Activated CD8-positive, alpha-beta memory T cell treated with anti-CD3 and anti-CD28 coated beads for 4 hours (primary cell): ENCODE data around the gene NOP16.

Experiments used
- DNase-seq, 2 donors: peaks; one replicate each; pipeline ENCODE4 v3.0.0-alpha.2; 2020; ENCODE audit warnings: low read depth in 2 of 2

The NOP16 gene

DNA sequence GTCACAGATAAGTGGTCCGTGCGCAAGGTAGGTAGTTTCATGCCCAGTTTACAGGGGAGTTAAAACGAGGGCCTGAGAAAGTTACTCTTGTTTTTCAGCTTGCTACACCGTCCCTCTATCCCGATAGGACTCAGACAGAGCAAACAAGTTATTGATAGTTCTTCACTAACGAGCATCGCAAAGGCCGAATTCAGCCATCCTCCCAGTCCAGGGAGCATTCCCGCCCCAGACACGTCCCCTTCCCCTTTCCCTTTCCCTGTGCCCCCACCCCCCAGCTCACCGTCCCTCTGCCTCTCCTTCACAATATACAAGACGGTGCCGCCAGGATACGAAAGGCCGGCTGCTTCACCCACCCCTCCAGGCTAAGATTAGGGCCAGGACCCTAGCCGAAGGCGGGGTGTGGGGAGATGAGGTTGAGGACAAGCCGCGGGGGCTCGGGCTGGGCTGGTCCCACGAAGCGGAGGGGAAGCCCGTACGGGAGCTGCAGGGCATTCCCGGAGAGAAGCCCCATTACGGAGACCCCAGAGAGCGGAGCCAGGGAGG lies 27.4 kb downstream of the NOP16 start:
- DNase-seq: no peak

DNA sequence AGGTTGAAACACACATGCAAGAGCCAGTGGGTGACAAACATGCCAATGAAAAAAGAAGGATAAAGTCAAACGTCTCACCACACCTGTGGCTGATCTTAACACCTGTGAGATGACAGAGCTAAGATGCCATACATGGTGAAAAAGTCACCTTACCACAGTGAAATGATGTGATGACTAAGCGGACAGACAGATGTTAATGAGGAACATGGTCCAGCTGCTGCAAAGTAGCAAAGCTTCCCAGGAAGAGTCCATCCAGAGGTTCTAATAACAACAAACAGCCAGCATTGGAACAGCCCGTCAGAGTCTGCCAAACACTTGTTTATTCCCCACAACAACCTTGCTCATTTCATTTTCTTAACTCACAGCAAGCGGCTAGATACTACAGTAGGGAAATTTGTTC lies 28.7 kb downstream of the NOP16 start:
- DNase-seq: no peak

GRCh38 chr5:176356179-176356566 lies 32.2 kb downstream of the NOP16 start:
- no peak for DNase-seq

DNA sequence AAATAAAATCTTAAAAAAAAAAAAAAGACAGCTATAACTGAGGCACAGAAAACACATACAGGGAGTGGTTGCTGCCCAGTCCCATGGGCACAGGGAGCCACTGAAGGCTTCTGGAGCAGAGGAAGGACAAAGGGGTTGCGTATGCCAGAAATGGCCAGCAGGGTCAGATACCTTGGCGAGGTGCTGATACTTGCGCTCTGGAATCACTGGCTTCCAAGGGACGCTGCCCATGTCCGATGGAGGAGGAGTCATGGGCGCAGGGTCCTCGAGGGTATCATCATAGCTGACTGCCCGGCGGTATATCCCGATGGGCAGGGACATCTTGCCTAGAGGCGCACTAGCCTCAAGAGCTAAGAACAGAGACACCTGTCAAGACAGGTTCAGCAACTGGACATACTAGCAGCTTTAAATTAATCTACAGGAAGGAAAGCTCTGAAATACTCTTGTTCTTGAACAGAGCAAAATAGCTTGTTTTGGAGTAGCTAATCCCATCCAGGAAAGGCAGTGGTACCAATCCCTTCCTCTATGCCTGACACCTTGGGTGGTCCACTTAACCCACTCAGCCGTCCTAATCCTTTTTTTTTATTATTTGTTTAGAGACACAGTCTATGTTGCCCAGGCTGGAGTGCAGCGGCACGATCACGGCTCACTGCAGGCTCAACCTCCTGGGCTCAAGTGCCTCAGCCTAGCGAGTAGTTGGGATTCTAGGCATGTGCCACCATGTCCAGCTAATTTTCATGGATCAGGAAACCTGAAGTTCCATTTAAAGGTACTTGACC lies 32.8 kb downstream of the NOP16 start:
- DNase-seq: no peak

DNA sequence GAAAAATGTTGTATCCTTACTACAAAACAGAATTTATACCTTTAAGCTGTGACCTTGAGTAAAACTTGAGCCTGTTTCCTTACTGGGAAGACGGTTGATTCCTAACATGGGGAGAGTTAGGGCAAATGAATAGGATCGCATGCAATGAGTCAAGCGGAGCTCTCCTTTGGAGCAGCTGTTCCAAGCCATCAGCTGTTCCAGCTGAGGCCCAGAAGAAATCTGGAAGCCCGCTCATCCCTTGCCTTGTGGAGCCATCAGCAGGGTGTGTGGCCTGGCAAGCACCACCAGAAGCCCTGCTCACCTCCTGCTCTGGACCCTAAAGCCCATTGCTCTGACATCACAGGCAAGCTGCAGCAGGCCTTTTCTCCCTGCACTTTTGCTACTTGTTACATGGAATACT lies 34.9 kb downstream of the NOP16 start:
- no peak for DNase-seq

DNA sequence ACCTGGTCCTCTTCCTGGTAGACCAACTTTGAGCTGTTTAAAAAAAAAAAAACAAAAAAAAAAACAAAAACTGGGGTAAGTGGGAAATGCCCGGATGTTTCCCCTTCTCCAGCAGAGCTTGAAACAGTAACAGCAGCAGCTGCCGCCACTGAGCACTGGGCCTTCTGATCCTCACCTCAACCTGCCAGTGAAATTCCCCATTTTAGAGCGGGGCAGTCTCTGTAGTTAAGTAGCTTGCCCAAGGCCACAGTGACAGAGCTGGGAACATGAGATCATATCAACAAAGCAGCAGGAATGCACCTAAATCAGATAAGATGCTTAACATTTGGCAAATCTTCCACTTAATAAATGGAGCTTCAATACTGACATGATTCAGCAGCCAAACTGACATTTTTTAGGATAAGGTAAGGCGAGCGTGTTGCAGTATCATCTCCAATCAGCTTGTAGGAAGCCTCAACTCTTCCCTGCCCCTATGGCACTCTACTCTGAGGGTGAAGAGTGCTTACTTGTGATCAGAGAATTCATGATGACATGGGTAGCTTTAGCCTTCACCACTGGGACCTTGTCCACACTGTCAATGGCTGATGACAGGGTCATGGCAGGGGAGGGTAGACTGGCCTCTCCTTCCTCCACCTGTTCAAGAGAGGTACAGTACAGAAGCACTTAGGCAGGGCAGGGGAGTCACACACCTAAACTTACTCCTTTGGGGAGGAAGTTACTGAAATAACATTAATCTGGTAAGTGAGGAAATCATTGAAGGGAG lies 36.1 kb downstream of the NOP16 start:
- no peak for DNase-seq

GRCh38 chr5:176350416-176350815 lies 38.0 kb downstream of the NOP16 start:
- no peak for DNase-seq

DNA sequence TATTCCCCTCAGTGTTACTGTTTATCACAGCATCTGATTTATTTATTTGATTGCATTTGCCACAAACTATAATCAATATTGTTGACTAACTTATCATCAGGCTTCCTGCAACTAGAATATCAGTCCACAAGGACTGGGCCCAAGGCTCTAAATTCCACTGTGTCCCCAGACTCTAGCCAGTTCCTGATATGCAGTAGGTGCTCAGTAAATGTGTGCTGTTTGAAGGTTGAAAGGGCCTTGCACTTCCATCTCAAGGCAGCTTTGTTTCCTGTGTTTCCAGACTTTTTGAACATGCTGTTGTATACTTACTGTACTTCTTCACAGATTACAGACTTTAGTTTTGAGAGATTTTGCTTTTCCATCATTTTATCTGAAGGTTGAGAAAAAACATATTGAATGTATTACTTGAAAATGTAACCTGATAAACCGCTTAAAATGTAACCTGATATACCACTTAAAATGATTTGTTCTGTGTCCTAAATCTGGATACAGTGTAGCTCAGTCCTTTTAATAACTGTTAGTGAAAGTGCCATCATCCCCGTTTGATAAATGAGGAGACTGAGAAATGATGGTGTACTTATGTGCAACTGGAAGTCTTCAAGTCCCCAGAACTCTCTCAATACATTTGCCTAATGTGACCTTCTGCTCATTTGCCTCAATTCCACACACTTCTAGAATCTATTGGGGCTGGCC lies 45.5 kb downstream of the NOP16 start:
- no peak for DNase-seq

DNA sequence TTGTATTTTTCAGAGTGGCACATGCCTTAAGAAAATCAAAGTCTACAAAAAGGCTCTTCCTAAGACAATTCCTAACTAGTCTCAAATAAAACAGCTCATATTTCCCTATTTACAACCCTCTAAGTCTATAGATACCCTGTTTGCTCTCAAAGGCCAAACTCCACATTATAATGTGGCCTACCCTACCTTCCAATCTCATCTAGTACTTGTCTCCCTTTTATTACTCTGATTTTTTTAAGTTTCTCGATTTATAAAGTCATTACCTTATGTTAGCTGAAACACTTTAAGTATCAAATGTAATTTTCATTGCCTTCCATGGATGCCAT lies 46.3 kb downstream of the NOP16 start:
- no peak for DNase-seq

- no peak for DNase-seq
Measured at GRCh38 chr5:176341325-176342157, 46.9 kb downstream of the NOP16 start.

DNA sequence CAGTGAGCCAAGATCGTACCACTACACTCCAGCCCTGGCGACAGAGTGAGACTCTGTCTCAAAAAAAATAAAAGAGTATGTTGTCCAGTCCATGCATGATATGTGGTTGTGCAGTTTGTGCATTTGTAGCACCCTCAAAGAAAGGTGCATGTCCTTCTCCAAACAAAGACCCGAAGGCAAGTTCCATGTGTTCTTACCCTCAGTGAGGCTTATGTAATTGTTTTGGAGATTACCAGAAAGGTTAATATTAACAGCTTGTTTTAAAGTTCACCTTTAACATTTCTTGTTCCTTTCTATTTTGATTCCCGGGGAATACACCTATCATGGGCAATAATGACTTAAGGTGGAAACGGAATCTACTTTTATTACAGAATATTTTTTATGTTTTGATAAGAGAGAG lies 49.1 kb downstream of the NOP16 start:
- no peak for DNase-seq

DNA sequence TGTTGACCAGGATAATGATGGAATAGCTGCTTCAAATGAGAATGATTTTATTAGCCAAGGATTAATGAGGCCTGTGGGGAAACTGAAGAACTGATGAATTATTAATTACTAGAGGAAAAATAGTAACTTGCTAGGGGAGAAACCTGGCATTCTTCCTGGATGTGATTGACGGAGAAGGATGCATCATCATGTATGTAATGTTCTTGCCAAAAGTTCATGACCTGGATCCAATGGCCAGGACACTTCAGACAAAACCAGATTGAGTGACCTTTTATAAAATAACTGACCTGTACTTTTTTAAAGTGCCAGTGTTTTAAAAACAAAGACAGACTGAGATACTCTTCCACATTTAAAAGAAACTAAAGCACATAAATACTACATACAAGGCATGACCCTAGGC lies 50.5 kb downstream of the NOP16 start:
- no peak for DNase-seq

DNA sequence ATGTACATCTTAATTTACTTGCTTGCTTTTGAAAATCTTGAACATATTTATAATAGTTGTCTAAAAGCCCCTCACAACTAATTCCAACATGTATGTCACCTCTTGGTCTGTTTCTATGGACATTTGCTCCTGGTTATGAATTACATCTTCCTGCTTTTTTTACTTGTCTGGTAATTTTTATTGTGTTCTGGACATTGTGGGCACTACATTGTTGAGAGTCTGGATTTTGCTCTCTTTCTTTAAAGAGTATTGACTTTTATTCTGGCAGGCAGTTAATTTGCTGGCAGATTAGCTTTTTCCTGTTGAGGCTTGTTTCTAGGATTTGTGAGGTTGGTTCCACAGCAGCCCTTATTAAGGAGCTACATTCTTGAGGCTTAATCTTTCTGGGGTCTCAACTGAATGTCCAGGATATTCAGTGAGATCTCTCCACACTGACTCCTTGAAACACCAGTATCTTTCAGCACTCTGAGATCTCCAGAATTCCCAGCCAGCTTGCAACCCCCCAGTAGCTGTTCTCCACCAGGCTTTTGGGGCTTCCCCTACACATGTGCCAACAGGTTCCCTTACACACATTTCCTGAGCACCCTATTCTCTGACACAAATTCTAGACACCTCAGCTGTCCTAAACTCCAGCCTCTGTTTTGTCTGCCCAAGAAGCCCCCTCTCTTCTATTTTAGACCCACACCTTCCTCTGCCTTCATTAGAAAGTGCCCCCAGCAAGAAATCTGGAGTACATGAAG lies 54.2 kb downstream of the NOP16 start:
- DNase-seq: no peak
